GM23248 (cell line): ENCODE data around the gene SEPHS1.

ENCODE experiments used
- EZH2 ChIP-seq: fragments of 200-600 bp; sonication (generic); IDR thresholded peaks from 2 replicates; pipeline ENCODE4 v1.6.1; 2018; ENCODE audit warnings: antibody characterized with exemption, mild to moderate bottlenecking; ENCODE audit not compliant: insufficient read depth, poor library complexity, severe bottlenecking
- EZH2phosphoT487 ChIP-seq: fragments of 200-600 bp; sonication (generic); IDR thresholded peaks from 2 replicates; pipeline ENCODE4 v1.6.1; 2018; ENCODE audit warnings: antibody characterized with exemption, moderate library complexity, mild to moderate bottlenecking, low read depth; ENCODE audit not compliant: insufficient read depth

DNA sequence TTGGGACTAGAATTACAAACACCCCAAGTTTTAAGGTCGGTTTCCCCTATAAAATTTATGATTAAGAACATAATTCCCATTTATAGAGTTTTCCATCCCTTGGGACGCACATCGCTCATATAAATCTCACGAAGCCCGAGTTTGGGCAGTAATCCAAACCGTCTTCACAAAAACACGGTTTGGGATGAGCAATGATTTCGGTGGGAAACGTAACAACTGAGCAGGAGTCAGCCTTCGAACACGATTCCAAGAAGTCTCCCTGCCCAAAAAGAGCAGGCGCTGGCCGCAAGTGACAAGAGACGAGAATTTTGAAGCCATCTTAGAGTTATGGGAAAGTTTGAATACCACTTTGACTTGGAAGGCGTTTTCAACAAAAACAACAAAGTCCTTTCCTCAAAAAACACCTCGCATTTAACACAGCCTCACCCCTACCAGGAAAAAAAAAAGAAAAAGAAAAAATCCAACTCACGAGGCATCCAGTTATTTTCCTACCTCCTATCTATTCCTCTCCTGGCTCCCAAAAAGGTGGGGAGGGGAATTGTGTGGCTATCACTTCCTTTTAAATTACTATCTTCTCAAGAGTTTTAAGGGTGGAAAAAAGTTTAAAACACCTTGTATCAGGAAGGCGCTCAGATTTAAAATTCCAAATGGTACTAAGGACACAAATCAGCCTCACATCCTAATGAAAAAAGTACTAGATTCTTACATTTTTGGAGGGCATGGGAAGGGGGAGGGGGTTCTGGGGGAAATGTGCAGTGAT, 1.6 kb downstream of the SEPHS1 start:
- no peak for TF ChIP-seq EZH2
- no peak for TF ChIP-seq EZH2phosphoT487
